HepG2 (cell line): ENCODE results near the gene EFNA4. TPM values are rescaled to one million over a fixed set of nuclear protein-coding genes. Genes with fewer than 3 reads are reported as not detected.
A peak's percentile ranks its signal among the peaks of the same experiment; 100 is the strongest.

Experiments used
- ATAC-seq: fragments of 200-7000 bp; cut with Tn5 transposase; 3 replicates; pipeline ENCODE4 v1.9.1; 2020; ENCODE audit warnings: mild to moderate bottlenecking, moderate library complexity
- BruUV-seq: library from RNA; stranded (reverse); fragments of 400-500 nt; replicated peaks from 2 replicates; lab custom pipeline; 2021; lab: Mats Ljungman, UMichigan
- CTCF ChIA-PET: fragments of 300-600 bp; formaldehyde crosslinking; extraction: SDS; loops from one replicate; lab custom pipeline; 2021; ENCODE audit warnings: low total read pairs, inconsistent platforms, low intra/inter-chr PET ratio; lab: Yijun Ruan, JAX
- POLR2A ChIA-PET: fragments of 350-600 bp; sonication (Branson Sonifier 250); formaldehyde crosslinking; loops from one replicate; lab custom pipeline; 2020; ENCODE audit warnings: antibody characterized with exemption, inconsistent platforms; lab: Yijun Ruan, JAX
- DNase-seq: peaks from one replicate; pipeline ENCODE4 v3.0.0-alpha.2; 2015; ENCODE audit warnings: low spot score
- FAIRE-seq: peaks from 3 replicates; lab custom pipeline; 2011; peaks lifted over from hg19 to GRCh38; lab: Jason Lieb, UNC
- H2AFZ ChIP-seq: one replicate; pipeline ENCODE4 v1.6.1; 2011; ENCODE audit warnings: low read length, inconsistent platforms
- H3K27ac ChIP-seq: fragments of 300-600 bp; 3 replicates; pipeline ENCODE4 v1.8.0; 2011; ENCODE audit warnings: mixed run types, mild to moderate bottlenecking, mixed read lengths, low read length, inconsistent platforms; ENCODE audit not compliant: insufficient read depth; ENCODE audit errors: extremely low read length
- H3K27me3 ChIP-seq, 2 experiments: fragments of 200-600 bp in 1 of 2; 2 replicates in 1 of 2; 3 replicates in 1 of 2; pipeline versions ENCODE4 v1.6.0 to v1.8.0; 2011; ENCODE audit warnings: low read length in 2 of 2, mild to moderate bottlenecking in 2 of 2, moderate library complexity in 2 of 2, inconsistent platforms in 1 of 2; ENCODE audit not compliant: insufficient read depth in 2 of 2, control insufficient read depth in 1 of 2
- H3K36me3 ChIP-seq, 2 experiments: fragments of 200-600 bp in 1 of 2; replicated peaks in 1 of 2; 2 replicates in 1 of 2; 3 replicates in 1 of 2; pipeline versions ENCODE4 v1.5.1 to v1.8.0; 2011; ENCODE audit warnings: low read length in 2 of 2, inconsistent platforms in 1 of 2; ENCODE audit not compliant: insufficient read depth in 2 of 2, control insufficient read depth in 1 of 2
- H3K4me1 ChIP-seq: 2 replicates; pipeline ENCODE4 v1.5.1; 2012; ENCODE audit warnings: low read length, inconsistent platforms; ENCODE audit not compliant: insufficient read depth
- H3K4me2 ChIP-seq: 2 replicates; pipeline ENCODE4 v1.6.0; 2011; ENCODE audit warnings: low read depth, low read length, inconsistent platforms
- H3K4me3 ChIP-seq, 3 experiments: fragments of 200-600 bp in 1 of 3; sonication (generic), shearing (Covaris generic) in 1 of 3; replicated peaks in 1 of 3; 2 replicates each; pipeline ENCODE4 v1.5.1; 2011 to 2016; ENCODE audit warnings: low read length in 3 of 3, inconsistent platforms in 2 of 3, low read depth in 2 of 3, mild to moderate bottlenecking in 2 of 3, control low read depth in 1 of 3, mixed read lengths in 1 of 3; ENCODE audit not compliant: insufficient read depth in 1 of 3
- H3K79me2 ChIP-seq: one replicate; pipeline ENCODE4 v1.6.1; 2011; ENCODE audit warnings: low read length, inconsistent platforms; ENCODE audit not compliant: insufficient read depth
- H3K9ac ChIP-seq: 2 replicates; pipeline ENCODE4 v1.6.0; 2011; ENCODE audit warnings: mild to moderate bottlenecking, low read depth, low read length, inconsistent platforms; ENCODE audit not compliant: insufficient read depth
- H3K9me3 ChIP-seq: 2 replicates; pipeline ENCODE4 v1.5.1; 2012; ENCODE audit warnings: mild to moderate bottlenecking, low read length
- H4K20me1 ChIP-seq: 2 replicates; pipeline ENCODE4 v1.6.0; 2011; ENCODE audit warnings: inconsistent platforms, mild to moderate bottlenecking, low read length, moderate library complexity; ENCODE audit not compliant: insufficient read depth
- ATF7 ChIP-seq, 2 experiments: fragments of 450-650 bp in 1 of 2; sonication (generic) in 1 of 2; formaldehyde crosslinking in 1 of 2; IDR thresholded peaks; 2 replicates each; pipeline versions ENCODE4 v1.4.0 to v1.6.1; 2016 to 2020; ENCODE audit warnings: antibody characterized with exemption in 1 of 2, mild to moderate bottlenecking in 1 of 2, missing genetic modification reagents in 1 of 2
- ATRX ChIP-seq: sonication (generic); formaldehyde crosslinking; IDR thresholded peaks from 2 replicates; pipeline ENCODE4 v1.4.0; 2020; ENCODE audit warnings: missing genetic modification reagents, borderline replicate concordance
- HNRNPL ChIP-seq: fragments of 200-400 bp; formaldehyde crosslinking; IDR thresholded peaks from 2 replicates; pipeline ENCODE4 v1.6.1; 2017; ENCODE audit warnings: mild to moderate bottlenecking, low read depth, low read length
- KAT7 ChIP-seq: IDR thresholded peaks from 2 replicates; pipeline ENCODE4 v1.6.1; 2018; ENCODE audit warnings: borderline replicate concordance, missing compliant biosample characterization
- POLR2G ChIP-seq: fragments of 200-400 bp; formaldehyde crosslinking; IDR thresholded peaks from 2 replicates; pipeline ENCODE4 v1.6.1; 2018; ENCODE audit warnings: mild to moderate bottlenecking, low read depth, low read length, moderate library complexity
- SAP130 ChIP-seq: IDR thresholded peaks from 2 replicates; pipeline ENCODE4 v1.6.1; 2016; ENCODE audit warnings: low read depth
- SRSF1 ChIP-seq: fragments of 200-400 bp; formaldehyde crosslinking; optimal IDR thresholded peaks from 2 replicates; pipeline ENCODE3; 2017; ENCODE audit warnings: mild to moderate bottlenecking, low read depth, low read length, moderate library complexity
- TBX3 ChIP-seq: fragments of 450-650 bp; IDR thresholded peaks from 2 replicates; pipeline ENCODE4 v1.6.1; 2017; ENCODE audit warnings: antibody characterized with exemption, mild to moderate bottlenecking, inconsistent platforms, borderline replicate concordance
- ZFX ChIP-seq: sonication (generic); formaldehyde crosslinking; IDR thresholded peaks from 2 replicates; pipeline ENCODE4 v1.4.0; 2020; ENCODE audit warnings: mild to moderate bottlenecking, low read depth, missing genetic modification reagents, moderate library complexity
- ZNF83 ChIP-seq: sonication (generic); formaldehyde crosslinking; IDR thresholded peaks from 2 replicates; pipeline ENCODE4 v1.4.0; 2020; ENCODE audit warnings: missing genetic modification reagents, mild to moderate bottlenecking, borderline replicate concordance
- WGBS: methylation state at CpG from one replicate; pipeline ENCODE4 v1.1.6; 2017; ENCODE audit warnings: low lambda C conversion rate; 5-methylcytosine and 5-hydroxymethylcytosine counted together
- in situ Hi-C: cut with HindIII; loops from 2 replicates; pipeline ENCODE4 v1.10.0; 2017; ENCODE audit warnings: low pct_unique_long_range_greater_than_20kb; ENCODE audit not compliant: extremely low pct_ligation_motif_present
- intact Hi-C: fragments of 100-400 bp; cut with micrococcal nuclease; formaldehyde crosslinking; loops from one replicate; pipeline ENCODE4 v1.10.0; 2022; ENCODE audit not compliant: unreplicated experiment
- polyA plus RNA-seq, 8 experiments: library from polyadenylated mRNA; depleted of rRNA in 3 of 8; stranded (reverse) in 7 of 8; unstranded in 1 of 8; fragments of >200 nt; fragmentation: Illumina TruSeq in 4 of 8; extraction: Trizol in 4 of 8; gene quantifications; 2 replicates each; pipeline versions ENCODE4 v1.2.1 to v1.2.3, GENCODE V29; 2011 to 2016; ENCODE audit warnings: low read depth in 4 of 8, missing spikeins in 1 of 8, mixed read lengths in 1 of 8; ENCODE audit not compliant: insufficient read depth in 1 of 8
- total RNA-seq, 5 experiments: library from RNA; depleted of rRNA; stranded (reverse); fragments of >200 nt; fragmentation: Illumina TruSeq; extraction: Trizol; gene quantifications; 2 replicates each; pipeline ENCODE4 v1.2.3, GENCODE V29; 2016; ENCODE audit warnings: low read depth in 1 of 5
- TF ChIP-seq, protein P1 (sequence below): sonication (generic); formaldehyde crosslinking; IDR thresholded peaks from 2 replicates; pipeline ENCODE4 v1.9.0; 2022; ENCODE audit warnings: missing genetic modification reagents, mild to moderate bottlenecking, borderline replicate concordance

The EFNA4 gene
- total and polyA plus RNA-seq, 2 of the 13 experiments (the other 11 are each of a cell fraction or from before 2014, with no cell fraction given): 12.0 to 17.2 TPM

GRCh38 chr1:155051342-155051776 lies 12.2 kb upstream of the EFNA4 start (continued):
- TF ChIP-seq ATRX (no peak), POLR2G (peak; percentile 65), ZFX (CRISPR knock-in tag) (peak; percentile 57), KAT7 (0 out of 2 replicates have a peak, but pooled peaks have one; percentile 0)

- Histone ChIP-seq H4K20me1 (no peaks in the 10 kb centered on the region), H3K27me3 (no peaks in the 10 kb centered on the region), H3K4me1 (peaks cover 52% of the 10 kb centered on the region), H3K9me3 (no peaks in the 10 kb centered on the region), H3K4me3 (peak overlapping the region; percentile 59 to 88 (median 70)), H2AFZ (no peak overlapping the region), H3K36me3 (peaks cover 0 to 10% of the 10 kb centered on the region in 2 experiments; a peak in 3 of 5 replicates), H3K79me2 (no peaks in the 10 kb centered on the region), H3K4me2 (peak overlapping the region; percentile 94), H3K9ac (peak overlapping the region; percentile 57), H3K27ac (no peak overlapping the region)
- no TSS peak for BruUV-seq
- POLR2A ChIA-PET: interaction anchor here (0.9 to 2.7 kb wide), 3 partner anchors 13 to 81 kb away, joined by 3 to 8 read pairs (median 4); partner anchors contain the start of gene SHC1
- intact Hi-C loops (no loop called here), in situ Hi-C loops (no loop called here)
- FAIRE-seq: no peak
- DNase-seq: no peak
- 3% methylated on average over 16 of the region's 27 CpGs for WGBS
- TF ChIP-seq HNRNPL (peak; percentile 77; the same call in 1 of the 2 replicates), TBX3 (no peak), ZNF83 (no peak), ATF7 (IDR thresholded peaks at IDR 0.05) (no peak), ATF7 (CRISPR knock-in tag; IDR thresholded peaks at IDR 0.05) (0 out of 2 replicates have a peak, but pooled peaks have one; percentile 15), SAP130 (CRISPR knock-in tag) (peak; percentile 2; the same call in 1 of the 2 replicates), SRSF1 (peak; percentile 40)
- TF ChIP-seq, protein P1, sequence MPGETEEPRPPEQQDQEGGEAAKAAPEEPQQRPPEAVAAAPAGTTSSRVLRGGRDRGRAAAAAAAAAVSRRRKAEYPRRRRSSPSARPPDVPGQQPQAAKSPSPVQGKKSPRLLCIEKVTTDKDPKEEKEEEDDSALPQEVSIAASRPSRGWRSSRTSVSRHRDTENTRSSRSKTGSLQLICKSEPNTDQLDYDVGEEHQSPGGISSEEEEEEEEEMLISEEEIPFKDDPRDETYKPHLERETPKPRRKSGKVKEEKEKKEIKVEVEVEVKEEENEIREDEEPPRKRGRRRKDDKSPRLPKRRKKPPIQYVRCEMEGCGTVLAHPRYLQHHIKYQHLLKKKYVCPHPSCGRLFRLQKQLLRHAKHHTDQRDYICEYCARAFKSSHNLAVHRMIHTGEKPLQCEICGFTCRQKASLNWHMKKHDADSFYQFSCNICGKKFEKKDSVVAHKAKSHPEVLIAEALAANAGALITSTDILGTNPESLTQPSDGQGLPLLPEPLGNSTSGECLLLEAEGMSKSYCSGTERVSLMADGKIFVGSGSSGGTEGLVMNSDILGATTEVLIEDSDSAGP (CRISPR knock-in tag): peak; percentile 41; the same call in 1 of the 2 replicates
- ATAC-seq: peak; percentile 16
- CTCF ChIA-PET: interaction anchor here (0.8 to 1.9 kb wide), 4 partner anchors 10 to 91 kb away, joined by 3 to 7 read pairs (median 4); no protein-coding TSS in a partner anchor
These were observed 11.7 kb upstream of the EFNA4 start for GRCh38 chr1:155051777-155052398.
